Subcutaneous adipose tissue (tissue), 4 donors: Measurements from ENCODE around the gene KRTAP17-1. TPM values are rescaled to one million over a fixed set of nuclear protein-coding genes. Genes with fewer than 3 reads are reported as not detected.

Source experiments
- total RNA-seq, 4 donors: library from RNA; depleted of rRNA; stranded (reverse); fragments of >200 nt; gene quantifications; one replicate each; pipeline ENCODE4 v1.1.0, GENCODE V29; 2016
- TF ChIP-seq, protein P1 (sequence below): fragments of 450-650 bp; IDR thresholded peaks from one replicate; pipeline ENCODE4 v1.5.1; 2016; ENCODE audit warnings: low read depth, mild to moderate bottlenecking, control low read depth, antibody characterized with exemption, moderate library complexity

Gene KRTAP17-1
- total RNA-seq, 4 donors from 2014 or later, result not detected

DNA sequence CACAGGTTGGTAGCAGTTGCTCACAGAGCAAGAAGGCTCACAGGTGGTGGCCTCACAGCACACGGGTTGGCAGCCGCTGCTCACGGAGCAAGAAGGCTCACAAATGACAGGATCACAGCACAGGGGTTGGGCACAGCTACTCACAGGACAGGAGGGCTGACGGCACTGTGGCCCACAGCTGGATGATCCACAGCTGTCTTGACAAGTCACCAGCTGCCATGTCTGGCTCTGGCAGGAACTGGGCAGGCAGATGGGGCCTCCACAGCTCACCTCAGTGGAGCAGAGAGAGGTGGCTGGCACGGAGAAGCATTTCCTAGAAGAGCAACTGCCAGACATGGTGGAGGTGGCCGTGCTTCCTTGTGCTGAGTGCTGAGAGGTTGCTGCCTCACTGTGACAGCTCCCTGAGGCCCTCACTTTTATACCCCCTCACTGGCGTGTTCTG lies 6.6 kb downstream of the KRTAP17-1 start, which contains the start of gene KRTAP16-1:
TSS of gene KRTAP16-1 (minus strand) at position 392 of the 442 bp plus-strand sequence. CDS start at position 336, 56 bp downstream.
- TF ChIP-seq, protein P1, sequence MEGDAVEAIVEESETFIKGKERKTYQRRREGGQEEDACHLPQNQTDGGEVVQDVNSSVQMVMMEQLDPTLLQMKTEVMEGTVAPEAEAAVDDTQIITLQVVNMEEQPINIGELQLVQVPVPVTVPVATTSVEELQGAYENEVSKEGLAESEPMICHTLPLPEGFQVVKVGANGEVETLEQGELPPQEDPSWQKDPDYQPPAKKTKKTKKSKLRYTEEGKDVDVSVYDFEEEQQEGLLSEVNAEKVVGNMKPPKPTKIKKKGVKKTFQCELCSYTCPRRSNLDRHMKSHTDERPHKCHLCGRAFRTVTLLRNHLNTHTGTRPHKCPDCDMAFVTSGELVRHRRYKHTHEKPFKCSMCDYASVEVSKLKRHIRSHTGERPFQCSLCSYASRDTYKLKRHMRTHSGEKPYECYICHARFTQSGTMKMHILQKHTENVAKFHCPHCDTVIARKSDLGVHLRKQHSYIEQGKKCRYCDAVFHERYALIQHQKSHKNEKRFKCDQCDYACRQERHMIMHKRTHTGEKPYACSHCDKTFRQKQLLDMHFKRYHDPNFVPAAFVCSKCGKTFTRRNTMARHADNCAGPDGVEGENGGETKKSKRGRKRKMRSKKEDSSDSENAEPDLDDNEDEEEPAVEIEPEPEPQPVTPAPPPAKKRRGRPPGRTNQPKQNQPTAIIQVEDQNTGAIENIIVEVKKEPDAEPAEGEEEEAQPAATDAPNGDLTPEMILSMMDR, result no peak

DNA sequence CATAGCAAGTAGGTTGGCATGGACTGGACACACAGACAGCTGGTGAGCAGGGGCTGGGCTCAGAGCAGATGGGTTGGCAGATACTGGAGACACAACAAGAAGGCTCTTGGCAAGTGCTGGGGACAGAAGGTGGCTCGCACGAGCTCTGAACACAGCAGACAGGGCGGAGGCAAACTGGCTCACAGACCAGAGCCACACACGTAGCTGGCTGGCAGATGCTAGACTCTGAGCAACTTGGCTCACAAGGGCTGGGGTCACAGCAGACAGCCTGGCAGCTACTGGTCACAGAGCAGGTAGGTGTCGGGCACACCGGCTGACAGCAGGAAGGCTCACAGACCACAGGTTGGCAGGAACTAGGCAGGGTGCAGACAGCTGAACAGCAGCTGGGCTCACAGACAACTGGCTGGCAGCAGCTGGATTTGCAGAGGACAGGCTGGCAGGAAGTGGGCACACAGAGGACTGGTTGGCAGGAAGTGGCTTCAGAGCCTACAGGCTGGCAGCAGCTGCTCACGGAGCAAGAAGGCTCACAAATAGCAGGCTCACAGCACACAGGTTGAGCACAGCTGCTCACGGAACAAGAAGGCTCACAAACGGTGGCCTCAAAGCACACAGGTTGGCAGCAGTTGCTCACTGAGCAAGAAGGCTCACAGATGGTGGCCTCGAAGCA lies 7.1 kb downstream of the KRTAP17-1 start:
- TF ChIP-seq, protein P1, result no peak

DNA sequence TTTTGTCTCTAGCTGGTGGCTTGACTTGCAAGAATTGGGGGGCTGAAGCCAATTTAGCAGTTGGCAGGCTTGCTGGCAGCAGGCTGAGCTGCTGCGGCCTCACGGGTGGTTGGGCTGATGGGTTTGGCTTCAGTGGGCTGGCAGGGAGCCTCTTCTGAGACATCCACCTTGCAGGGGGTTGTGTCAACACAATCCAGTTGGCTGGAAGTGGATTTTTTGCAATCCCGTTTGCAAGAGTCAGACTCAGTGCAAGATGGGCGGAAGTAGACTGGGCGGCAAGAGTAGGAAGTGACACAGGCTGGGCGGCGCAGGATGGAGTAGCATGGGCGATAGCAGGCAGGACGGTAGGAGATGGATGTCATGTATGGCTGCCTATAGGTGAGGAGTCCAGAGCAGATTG lies 7.9 kb downstream of the KRTAP17-1 start:
- TF ChIP-seq, protein P1, result no peak

DNA sequence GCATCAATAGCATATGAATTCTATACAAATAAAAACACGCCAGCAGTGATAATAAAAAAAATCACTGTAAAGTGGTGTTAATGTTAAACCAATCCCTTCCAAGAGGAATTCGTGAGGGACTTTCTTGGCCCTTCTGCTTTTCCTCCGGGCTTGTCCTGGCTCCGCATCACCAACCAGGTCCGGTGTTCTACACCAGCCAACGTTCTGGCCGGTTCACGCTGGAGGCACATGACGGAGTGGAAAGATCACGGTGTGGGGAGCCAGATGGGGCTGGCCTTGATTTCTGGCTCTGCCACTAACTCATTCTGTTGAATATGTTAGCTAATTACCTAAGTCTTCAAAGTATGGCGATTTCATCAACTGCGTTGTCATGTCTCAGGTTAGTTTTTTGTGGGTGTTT lies 11.4 kb downstream of the KRTAP17-1 start:
- TF ChIP-seq, protein P1, result no peak

DNA sequence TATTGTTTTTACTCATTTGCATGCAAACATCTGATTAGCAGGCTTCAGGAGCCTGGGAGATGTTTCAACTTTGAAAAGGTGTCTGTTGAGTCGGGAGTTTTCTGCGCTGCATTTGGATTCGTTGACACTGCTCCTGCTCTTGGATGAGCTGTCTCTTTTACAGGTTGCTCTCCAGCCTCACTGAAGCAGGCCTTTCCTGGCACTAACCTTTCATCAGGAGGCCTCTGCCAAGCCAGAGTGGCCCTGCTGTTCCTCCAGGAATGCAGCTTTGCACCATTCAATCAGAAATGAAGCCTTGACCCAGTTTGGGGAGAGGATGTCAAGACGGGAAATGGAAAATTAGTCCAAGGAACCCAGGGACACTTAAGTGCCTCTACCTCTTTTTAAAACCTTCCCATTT lies 12.5 kb downstream of the KRTAP17-1 start:
- TF ChIP-seq, protein P1, result no peak

DNA sequence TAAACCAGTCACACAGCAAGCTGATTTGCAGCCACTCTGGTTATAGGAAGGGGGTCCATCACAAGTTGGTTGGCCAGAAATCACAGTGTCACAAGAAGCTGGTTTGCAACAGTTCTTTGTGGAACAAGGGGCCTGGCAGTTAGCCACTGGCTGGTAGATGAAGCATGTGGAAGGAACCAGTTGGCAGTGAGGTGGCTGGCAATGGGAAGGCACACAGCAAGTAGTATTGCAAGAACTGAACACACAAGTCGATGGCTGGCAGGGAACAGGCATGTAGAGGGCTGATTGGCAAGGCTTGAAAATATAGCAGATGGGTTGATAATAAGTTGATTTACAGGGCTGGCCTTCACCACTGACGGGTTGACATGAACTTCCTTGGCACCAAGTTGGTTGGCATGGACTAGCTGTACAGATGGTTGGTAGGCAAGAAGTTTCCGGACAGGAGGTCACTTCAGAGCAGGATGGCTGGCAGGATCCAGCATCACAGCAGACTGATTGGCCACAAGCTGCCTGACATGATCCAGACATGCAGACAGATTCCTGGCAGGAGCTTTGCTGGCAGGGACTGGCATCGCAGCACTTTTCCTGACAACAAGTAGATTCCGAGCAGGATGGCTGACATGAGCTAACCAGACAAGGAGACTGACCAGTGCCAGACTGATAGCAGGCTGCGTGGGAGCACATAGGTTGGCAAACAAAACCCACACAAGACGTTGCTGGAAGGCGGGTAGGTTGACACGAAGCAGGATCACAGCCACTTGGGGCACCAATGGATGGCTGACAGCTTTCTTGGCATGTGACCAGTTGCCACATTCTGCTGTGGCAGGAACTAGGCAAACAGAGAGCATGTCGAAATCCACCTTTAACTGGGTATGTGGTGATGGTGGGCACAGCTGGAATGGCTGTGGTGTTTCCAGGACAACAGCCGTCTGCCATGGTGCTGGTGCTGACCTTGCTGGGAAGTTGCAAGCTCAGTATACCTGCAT lies 13.3 kb downstream of the KRTAP17-1 start, which contains the start of gene KRTAP29-1:
TSS of gene KRTAP29-1 (minus strand) at position 936 of the 986 bp plus-strand sequence. CDS start at position 936, 0 bp downstream.
- TF ChIP-seq, protein P1, result no peak
